Liver (tissue), 9 donors: ENCODE data around the gene KLHL33. TPM values are rescaled to one million over a fixed set of nuclear protein-coding genes. Genes with fewer than 3 reads are reported as not detected.

ENCODE experiments used
- DNase-seq: peaks from one replicate; pipeline ENCODE4 v3.0.0-alpha.2; 2017; ENCODE audit warnings: low spot score
- H3K27ac ChIP-seq, 2 donors: one replicate each; pipeline ENCODE4 v1.7.0; 2013; ENCODE audit warnings: inconsistent platforms in 2 of 2, low read length in 2 of 2, control low read depth in 1 of 2, low read depth in 1 of 2, mild to moderate bottlenecking in 1 of 2
- H3K27me3 ChIP-seq, 4 donors: one replicate each; pipeline versions ENCODE4 v1.6.1 to v1.7.0; 2013; ENCODE audit warnings: low read length in 3 of 4, inconsistent platforms in 1 of 4, mild to moderate bottlenecking in 1 of 4, moderate library complexity in 1 of 4; ENCODE audit not compliant: control insufficient read depth in 4 of 4, insufficient read depth in 4 of 4
- H3K36me3 ChIP-seq, 4 donors: one replicate each; pipeline versions ENCODE4 v1.6.1 to v1.7.0; 2013; ENCODE audit warnings: low read length in 3 of 4, mild to moderate bottlenecking in 3 of 4, low read depth in 1 of 4, moderate library complexity in 1 of 4; ENCODE audit not compliant: control insufficient read depth in 4 of 4, insufficient read depth in 3 of 4
- H3K4me1 ChIP-seq, 4 donors: one replicate each; pipeline versions ENCODE4 v1.6.1 to v1.7.0; 2013; ENCODE audit warnings: low read length in 3 of 4, mild to moderate bottlenecking in 3 of 4, moderate library complexity in 1 of 4; ENCODE audit not compliant: control insufficient read depth in 4 of 4, insufficient read depth in 4 of 4
- H3K4me3 ChIP-seq, 3 donors: one replicate each; pipeline versions ENCODE4 v1.6.1 to v1.7.0; 2013; ENCODE audit warnings: low read length in 3 of 3, control low read depth in 1 of 3, low read depth in 1 of 3, mild to moderate bottlenecking in 1 of 3
- H3K9ac ChIP-seq, 2 donors: one replicate each; pipeline ENCODE4 v1.7.0; 2013; ENCODE audit warnings: low read length in 2 of 2, mild to moderate bottlenecking in 2 of 2, moderate library complexity in 2 of 2, control low read depth in 1 of 2, low read depth in 1 of 2
- H3K9me3 ChIP-seq, 4 donors: one replicate each; pipeline versions ENCODE4 v1.6.1 to v1.7.0; 2013; ENCODE audit warnings: low read length in 3 of 4; ENCODE audit not compliant: control insufficient read depth in 4 of 4
- CTCF ChIP-seq: fragments of 150-350 bp; IDR thresholded peaks from 2 replicates; pipeline ENCODE4 v1.5.1; 2017; ENCODE audit warnings: improper control_type of control experiment, low read depth, low read length; ENCODE audit not compliant: missing input control
- EGR1 ChIP-seq, 2 donors: IDR thresholded peaks; 2 replicates each; pipeline ENCODE4 v1.6.1; 2016 to 2018; ENCODE audit warnings: antibody characterized with exemption in 2 of 2, low read depth in 2 of 2
- FOXA1 ChIP-seq: IDR thresholded peaks from 2 replicates; pipeline ENCODE4 v1.6.1; 2016; ENCODE audit warnings: antibody characterized with exemption
- FOXA2 ChIP-seq: IDR thresholded peaks from 2 replicates; pipeline ENCODE4 v1.6.1; 2016; ENCODE audit warnings: antibody characterized with exemption
- GABPA ChIP-seq, 2 donors: IDR thresholded peaks in 1 of 2; conservative IDR thresholded peaks in 1 of 2; 2 replicates each; pipeline ENCODE4 v1.6.1; 2016; ENCODE audit warnings: antibody characterized with exemption in 2 of 2, mild to moderate bottlenecking in 1 of 2, moderate library complexity in 1 of 2
- HNF4A ChIP-seq, 2 donors: conservative IDR thresholded peaks; 2 replicates each; pipeline ENCODE4 v1.6.1; 2016; ENCODE audit warnings: antibody characterized with exemption in 2 of 2, mild to moderate bottlenecking in 2 of 2
- HNF4G ChIP-seq: IDR thresholded peaks from 2 replicates; pipeline ENCODE4 v1.6.1; 2016; ENCODE audit warnings: antibody characterized with exemption
- JUND ChIP-seq, 2 donors: IDR thresholded peaks; 2 replicates each; pipeline ENCODE4 v1.6.1; 2016; ENCODE audit warnings: antibody characterized with exemption in 2 of 2
- NR2F2 ChIP-seq: IDR thresholded peaks from 2 replicates; pipeline ENCODE4 v1.6.1; 2016; ENCODE audit warnings: antibody characterized with exemption
- REST ChIP-seq: IDR thresholded peaks from 2 replicates; pipeline ENCODE4 v1.6.1; 2016; ENCODE audit warnings: antibody characterized with exemption, mild to moderate bottlenecking
- RXRA ChIP-seq, 2 donors: IDR thresholded peaks; 2 replicates each; pipeline ENCODE4 v1.6.1; 2017 to 2018; ENCODE audit warnings: antibody characterized with exemption in 2 of 2, mild to moderate bottlenecking in 1 of 2
- TAF1 ChIP-seq: conservative IDR thresholded peaks from 2 replicates; pipeline ENCODE4 v1.6.1; 2016; ENCODE audit warnings: antibody characterized with exemption, mild to moderate bottlenecking
- YY1 ChIP-seq: IDR thresholded peaks from 2 replicates; pipeline ENCODE4 v1.6.1; 2016; ENCODE audit warnings: antibody characterized with exemption, mild to moderate bottlenecking
- WGBS: extraction: QIAGEN DNeasy Blood & Tissue Kit; methylation state at CpG from one replicate; pipeline ENCODE4 v1.1.7; 2013; 5-methylcytosine and 5-hydroxymethylcytosine counted together
- polyA plus RNA-seq, 2 donors: library from polyadenylated mRNA; stranded (reverse) in 1 of 2; unstranded in 1 of 2; fragments of 200-250 nt in 1 of 2; fragments of >200 nt in 1 of 2; fragmentation: Nextera tagmentation in 1 of 2; extraction: Ambion mirVana in 1 of 2; gene quantifications; one replicate each; pipeline versions ENCODE4 v1.2.1 to v1.2.3, GENCODE V29; 2013 to 2015
- total RNA-seq, 2 donors: library from RNA; depleted of rRNA; stranded (reverse); fragments of >200 nt; gene quantifications; one replicate each; pipeline ENCODE4 v1.2.3, GENCODE V29; 2014
- TF ChIP-seq, protein P1 (sequence below): IDR thresholded peaks from 2 replicates; pipeline ENCODE4 v1.6.1; 2016; ENCODE audit warnings: antibody characterized with exemption
- TF ChIP-seq, protein P2 (sequence below): IDR thresholded peaks from 2 replicates; pipeline ENCODE4 v1.6.1; 2016; ENCODE audit warnings: antibody characterized with exemption
- TF ChIP-seq, protein P3 (sequence below): IDR thresholded peaks from 2 replicates; pipeline ENCODE4 v1.6.1; 2016; ENCODE audit warnings: antibody characterized with exemption
- donor health status: healthy.
- donor health status: healthy.
- donor health status: healthy.
- donor health status: healthy.
- donor health status: healthy.

The KLHL33 gene
- total and polyA plus RNA-seq, 4 donors, result 0.06 to 0.23 (median 0.15) TPM

GRCh38 chr14:20469890-20470602, 34.1 kb upstream of the KLHL33 start:
- under 1% methylated on average over 12 of the region's 12 CpGs for WGBS
- H3K4me1 ChIP-seq, result peaks cover 6 to 39% (median 33%) of the 10 kb centered on the region in 4 donors
- TF ChIP-seq REST (no peak), HNF4G (no peak), HNF4A (conservative IDR thresholded peaks at IDR 0.05) (peak in 1 of 2 donors; percentile 10), CTCF (no peak), YY1 (no peak), NR2F2 (no peak)
- TF ChIP-seq, protein P1, sequence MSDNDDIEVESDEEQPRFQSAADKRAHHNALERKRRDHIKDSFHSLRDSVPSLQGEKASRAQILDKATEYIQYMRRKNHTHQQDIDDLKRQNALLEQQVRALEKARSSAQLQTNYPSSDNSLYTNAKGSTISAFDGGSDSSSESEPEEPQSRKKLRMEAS, result peak; percentile 23
- TF ChIP-seq, protein P2, sequence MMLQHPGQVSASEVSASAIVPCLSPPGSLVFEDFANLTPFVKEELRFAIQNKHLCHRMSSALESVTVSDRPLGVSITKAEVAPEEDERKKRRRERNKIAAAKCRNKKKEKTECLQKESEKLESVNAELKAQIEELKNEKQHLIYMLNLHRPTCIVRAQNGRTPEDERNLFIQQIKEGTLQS, result no peak
- peaks cover 2 to 13% (median 11%) of the 10 kb centered on the region in 4 donors for H3K36me3 ChIP-seq
- DNase-seq, result no peak
- peak overlapping the region; percentile 63 to 91 (median 63) for H3K4me3 ChIP-seq
- H3K27ac ChIP-seq, result peak overlapping the region; percentile 71 to 80
- H3K27me3 ChIP-seq, result no peaks in the 10 kb centered on the region
- H3K9me3 ChIP-seq, result no peaks in the 10 kb centered on the region
- H3K9ac ChIP-seq, result peak overlapping the region; percentile 51 to 60

GRCh38 chr14:20469242-20469889, 33.4 kb upstream of the KLHL33 start, which contains the start of gene PNP:
Gene PNP, plus strand, starts transcription at chr14:20469406. Its CDS starts 119 bp downstream, at chr14:20469525.
- under 1% methylated on average over 40 of the region's 40 CpGs for WGBS
- TF ChIP-seq, protein P2, result no peak
- no peak for TF ChIP-seq FOXA1
- no peak for TF ChIP-seq NR2F2
- no peak for TF ChIP-seq GABPA (IDR thresholded peaks at IDR 0.05 in 1 of 2, conservative IDR thresholded peaks at IDR 0.05 in 1 of 2)
- TF ChIP-seq HNF4A (conservative IDR thresholded peaks at IDR 0.05), result no peak
- TF ChIP-seq TAF1, result peak; percentile 96
- TF ChIP-seq EGR1 (IDR thresholded peaks at IDR 0.05; ENCODE audit: low read depth in 2 of 2), result peak; percentile 23 to 40
- TF ChIP-seq RXRA (IDR thresholded peaks at IDR 0.05), result peak; percentile 13 to 19
- peak; percentile 69 for TF ChIP-seq YY1
- no peak for TF ChIP-seq HNF4G
- no peak for TF ChIP-seq CTCF
- TF ChIP-seq JUND (IDR thresholded peaks at IDR 0.05), result no peak
- no peak for TF ChIP-seq FOXA2
- TF ChIP-seq, protein P3, sequence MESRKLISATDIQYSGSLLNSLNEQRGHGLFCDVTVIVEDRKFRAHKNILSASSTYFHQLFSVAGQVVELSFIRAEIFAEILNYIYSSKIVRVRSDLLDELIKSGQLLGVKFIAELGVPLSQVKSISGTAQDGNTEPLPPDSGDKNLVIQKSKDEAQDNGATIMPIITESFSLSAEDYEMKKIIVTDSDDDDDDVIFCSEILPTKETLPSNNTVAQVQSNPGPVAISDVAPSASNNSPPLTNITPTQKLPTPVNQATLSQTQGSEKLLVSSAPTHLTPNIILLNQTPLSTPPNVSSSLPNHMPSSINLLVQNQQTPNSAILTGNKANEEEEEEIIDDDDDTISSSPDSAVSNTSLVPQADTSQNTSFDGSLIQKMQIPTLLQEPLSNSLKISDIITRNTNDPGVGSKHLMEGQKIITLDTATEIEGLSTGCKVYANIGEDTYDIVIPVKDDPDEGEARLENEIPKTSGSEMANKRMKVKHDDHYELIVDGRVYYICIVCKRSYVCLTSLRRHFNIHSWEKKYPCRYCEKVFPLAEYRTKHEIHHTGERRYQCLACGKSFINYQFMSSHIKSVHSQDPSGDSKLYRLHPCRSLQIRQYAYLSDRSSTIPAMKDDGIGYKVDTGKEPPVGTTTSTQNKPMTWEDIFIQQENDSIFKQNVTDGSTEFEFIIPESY, result no peak
- TF ChIP-seq, protein P1, result peak; percentile 47

More at GRCh38 chr14:20469242-20469889, 33.4 kb upstream of the KLHL33 start, which contains the start of gene PNP:
- Histone ChIP-seq H3K4me1 (peaks cover 6 to 39% (median 33%) of the 10 kb centered on the region in 4 donors), H3K27ac (peak within 1 kb of the TSS; percentile 71 to 80), H3K36me3 (peaks cover 0 to 6% (median 5%) of the 10 kb centered on the region in 4 donors), H3K9me3 (no peaks in the 10 kb centered on the region), H3K27me3 (no peaks in the 10 kb centered on the region), H3K9ac (peak within 1 kb of the TSS; percentile 42 to 51), H3K4me3 (peak within 1 kb of the TSS; percentile 63 to 91 (median 63))
- DNase-seq, result peak; percentile 95
